Measurements from ENCODE around the gene GPC5.

GPC5 gene

DNA sequence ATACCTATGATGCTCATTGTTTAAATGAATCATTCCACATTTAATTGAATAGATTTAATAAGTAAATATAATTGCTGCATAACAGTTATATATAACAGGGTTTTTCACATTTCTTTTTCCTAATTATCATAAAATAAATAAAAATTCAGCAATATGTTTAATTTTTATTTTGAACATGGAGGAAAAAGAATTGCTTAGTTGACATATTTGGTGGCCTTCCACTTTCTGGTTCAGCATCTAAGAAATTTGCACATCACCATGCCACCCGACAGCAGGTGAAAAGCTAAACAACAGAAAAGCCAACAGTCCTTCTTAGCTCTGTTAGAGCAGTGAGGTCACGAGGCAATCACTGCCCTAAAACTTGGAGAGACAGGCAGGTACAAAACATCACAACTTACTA lies 790.2 kb downstream of the GPC5 start:
- H2BK5ac ChIP-seq (ENCODE audit: low read length) = no peak overlapping the region
- H2BK120ac ChIP-seq (ENCODE audit: low read depth, low read length) = no peak overlapping the region
- no peak overlapping the region for H3K4me3 ChIP-seq (ENCODE audit: low read length)
- no peaks in the 10 kb centered on the region for H3K36me3 ChIP-seq (ENCODE audit: control insufficient read depth, insufficient read depth, low read length)
- no CpG with 5 or more reads among the region's 2 CpGs for WGBS (ENCODE audit: extremely low coverage, insufficient coverage, low lambda C conversion rate)
- H2BK15ac ChIP-seq (replicated peaks; ENCODE audit: low read depth) = no peak overlapping the region
- no peak overlapping the region for H3K56ac ChIP-seq (ENCODE audit: low read length)
- no peak overlapping the region for H2AK5ac ChIP-seq (ENCODE audit: low read length)
- no peak overlapping the region for H3K9ac ChIP-seq (ENCODE audit: low read length)
- no peak overlapping the region for H3K18ac ChIP-seq (ENCODE audit: low read length)
- H3K4ac ChIP-seq (ENCODE audit: low read depth, low read length) = no peak overlapping the region
- H3K27ac ChIP-seq (ENCODE audit: low read depth, low read length) = no peak overlapping the region
- H4K8ac ChIP-seq (ENCODE audit: low read depth, low read length) = no peak overlapping the region
- no peak overlapping the region for H4K5ac ChIP-seq (ENCODE audit: low read length)
- H3K79me1 ChIP-seq (ENCODE audit: low read length) = no peaks in the 10 kb centered on the region
- H3K23ac ChIP-seq (ENCODE audit: low read length) = no peak overlapping the region
- no peaks in the 10 kb centered on the region for H3K27me3 ChIP-seq (ENCODE audit: insufficient read depth, low read length, poor library complexity)
- no peaks in the 10 kb centered on the region for H3K4me1 ChIP-seq (ENCODE audit: control insufficient read depth, low read depth, low read length)
- DNase-seq = no peak
- H3K79me2 ChIP-seq (ENCODE audit: control insufficient read depth, insufficient read depth, low read length) = no peaks in the 10 kb centered on the region
- no peak overlapping the region for H3K4me2 ChIP-seq (ENCODE audit: low read length)

DNA sequence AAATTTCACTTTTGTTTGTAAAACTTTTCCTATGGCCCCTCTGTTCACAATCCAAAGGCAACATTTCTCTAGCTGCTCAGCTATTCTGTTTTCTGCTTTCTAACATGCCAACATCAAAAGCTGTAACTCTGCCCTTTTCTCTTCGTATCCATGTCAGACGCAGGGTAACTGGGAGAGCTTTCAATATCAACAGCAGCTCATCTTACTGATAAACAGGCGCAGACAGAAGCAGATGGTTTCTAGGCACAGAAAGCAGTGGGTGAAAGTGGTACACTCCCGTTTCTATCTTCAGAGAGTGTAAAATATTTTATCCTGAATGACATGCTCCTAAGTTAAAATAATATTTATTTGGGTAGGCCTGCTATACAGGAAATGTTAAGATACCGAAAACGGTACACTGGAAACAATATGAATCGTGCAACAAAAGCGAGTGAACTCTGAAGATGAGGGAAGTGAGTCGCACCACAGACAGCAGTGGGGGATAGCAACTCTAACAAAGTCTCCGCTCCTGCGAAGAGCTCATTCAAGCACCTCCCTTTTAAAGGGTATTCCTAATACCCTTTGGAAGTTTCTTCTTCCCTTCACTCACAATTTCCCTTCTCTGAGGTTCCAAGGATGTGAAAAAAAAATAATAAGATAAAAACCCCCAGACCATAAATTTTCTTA lies 798.3 kb downstream of the GPC5 start:
- H3K4me3 ChIP-seq (ENCODE audit: low read length) = no peak overlapping the region
- no peak overlapping the region for H3K4me2 ChIP-seq (ENCODE audit: low read length)
- no peak overlapping the region for H2AK5ac ChIP-seq (ENCODE audit: low read length)

DNA sequence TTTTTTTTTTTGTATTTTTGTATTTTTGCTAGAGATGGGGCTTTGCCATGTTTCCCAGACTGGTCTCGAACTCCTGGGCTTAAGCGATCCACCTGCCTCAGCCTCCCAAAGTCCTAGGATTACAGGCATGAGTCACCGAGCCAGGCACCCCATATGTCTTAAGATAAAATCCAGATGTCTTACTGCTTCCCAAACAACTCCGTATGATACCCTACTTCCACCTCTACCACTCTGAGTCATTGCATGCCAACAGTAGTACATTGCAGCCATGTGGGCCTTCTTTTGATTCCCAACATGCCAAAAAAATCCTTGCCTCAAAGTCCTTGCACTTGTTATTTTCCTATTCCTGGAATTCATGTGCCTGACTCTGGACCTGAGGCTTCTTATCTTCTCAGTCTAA lies 799.2 kb downstream of the GPC5 start:
- H3K4me1 ChIP-seq (ENCODE audit: control insufficient read depth, low read depth, low read length) = no peaks in the 10 kb centered on the region
- WGBS (ENCODE audit: extremely low coverage, insufficient coverage, low lambda C conversion rate) = no CpG with 5 or more reads among the region's 4 CpGs
- H2BK15ac ChIP-seq (replicated peaks; ENCODE audit: low read depth) = no peak overlapping the region
- H3K9ac ChIP-seq (ENCODE audit: low read length) = no peak overlapping the region
- no peak overlapping the region for H3K27ac ChIP-seq (ENCODE audit: low read depth, low read length)
- H4K5ac ChIP-seq (ENCODE audit: low read length) = no peak overlapping the region
- H3K4me3 ChIP-seq (ENCODE audit: low read length) = no peak overlapping the region
- DNase-seq = no peak
- H3K18ac ChIP-seq (ENCODE audit: low read length) = no peak overlapping the region
- no peaks in the 10 kb centered on the region for H3K27me3 ChIP-seq (ENCODE audit: insufficient read depth, low read length, poor library complexity)
- no peak overlapping the region for H2BK5ac ChIP-seq (ENCODE audit: low read length)
- no peaks in the 10 kb centered on the region for H3K79me2 ChIP-seq (ENCODE audit: control insufficient read depth, insufficient read depth, low read length)
- no peak overlapping the region for H2BK120ac ChIP-seq (ENCODE audit: low read depth, low read length)
- H3K23ac ChIP-seq (ENCODE audit: low read length) = no peak overlapping the region
- H3K79me1 ChIP-seq (ENCODE audit: low read length) = no peaks in the 10 kb centered on the region
- no peak overlapping the region for H3K4ac ChIP-seq (ENCODE audit: low read depth, low read length)
- H3K56ac ChIP-seq (ENCODE audit: low read length) = no peak overlapping the region
- no peak overlapping the region for H3K4me2 ChIP-seq (ENCODE audit: low read length)
- no peaks in the 10 kb centered on the region for H3K36me3 ChIP-seq (ENCODE audit: control insufficient read depth, insufficient read depth, low read length)
- H2AK5ac ChIP-seq (ENCODE audit: low read length) = no peak overlapping the region
- H4K8ac ChIP-seq (ENCODE audit: low read depth, low read length) = no peak overlapping the region

More for the DNA sequence above, 798.3 kb downstream of the GPC5 start:
- no peak overlapping the region for H3K18ac ChIP-seq (ENCODE audit: low read length)
- no peak overlapping the region for H2BK5ac ChIP-seq (ENCODE audit: low read length)
- H2BK15ac ChIP-seq (replicated peaks; ENCODE audit: low read depth) = no peak overlapping the region
- H3K79me1 ChIP-seq (ENCODE audit: low read length) = no peaks in the 10 kb centered on the region
- no peaks in the 10 kb centered on the region for H3K27me3 ChIP-seq (ENCODE audit: insufficient read depth, low read length, poor library complexity)
- H4K8ac ChIP-seq (ENCODE audit: low read depth, low read length) = no peak overlapping the region
- H3K56ac ChIP-seq (ENCODE audit: low read length) = no peak overlapping the region
- no peak overlapping the region for H3K4ac ChIP-seq (ENCODE audit: low read depth, low read length)
- H3K23ac ChIP-seq (ENCODE audit: low read length) = no peak overlapping the region
- H3K9ac ChIP-seq (ENCODE audit: low read length) = no peak overlapping the region
- no peak overlapping the region for H2BK120ac ChIP-seq (ENCODE audit: low read depth, low read length)
- H4K5ac ChIP-seq (ENCODE audit: low read length) = no peak overlapping the region
- no CpG with 5 or more reads among the region's 11 CpGs for WGBS (ENCODE audit: extremely low coverage, insufficient coverage, low lambda C conversion rate)
- DNase-seq = no peak
- H3K36me3 ChIP-seq (ENCODE audit: control insufficient read depth, insufficient read depth, low read length) = no peaks in the 10 kb centered on the region
- no peaks in the 10 kb centered on the region for H3K79me2 ChIP-seq (ENCODE audit: control insufficient read depth, insufficient read depth, low read length)
- no peak overlapping the region for H3K27ac ChIP-seq (ENCODE audit: low read depth, low read length)
- H3K4me1 ChIP-seq (ENCODE audit: control insufficient read depth, low read depth, low read length) = no peaks in the 10 kb centered on the region

DNA sequence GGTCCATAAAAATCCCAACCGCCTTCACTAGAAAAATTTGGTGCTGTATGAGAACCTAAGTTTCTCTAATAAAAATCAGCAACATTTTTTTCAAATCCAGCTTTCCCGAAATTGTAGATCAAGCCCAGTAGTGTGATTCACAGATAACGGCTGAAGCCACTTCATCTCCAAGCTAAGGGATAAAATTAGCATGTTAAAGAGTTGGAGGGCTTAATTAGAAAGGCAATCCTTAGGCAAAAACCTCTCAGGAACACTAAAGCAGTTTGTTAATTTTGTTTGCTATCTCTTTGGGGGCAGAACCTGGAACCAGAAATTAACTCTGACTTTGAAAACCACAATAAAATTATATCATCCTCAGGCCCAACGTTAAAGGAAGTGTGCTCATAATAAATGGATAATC lies 820.2 kb downstream of the GPC5 start:
- H3K27ac ChIP-seq (ENCODE audit: low read depth, low read length) = no peak overlapping the region
- no peak for DNase-seq
- H3K23ac ChIP-seq (ENCODE audit: low read length) = no peak overlapping the region
- H3K4ac ChIP-seq (ENCODE audit: low read depth, low read length) = no peak overlapping the region
- whole genome bisulfite sequencing (ENCODE audit: extremely low coverage, insufficient coverage, low lambda C conversion rate) = no CpG with 5 or more reads among the region's 4 CpGs
- H2AK5ac ChIP-seq (ENCODE audit: low read length) = no peak overlapping the region
- H3K56ac ChIP-seq (ENCODE audit: low read length) = no peak overlapping the region
- H3K4me2 ChIP-seq (ENCODE audit: low read length) = no peak overlapping the region
- no peak overlapping the region for H4K5ac ChIP-seq (ENCODE audit: low read length)
- H3K18ac ChIP-seq (ENCODE audit: low read length) = no peak overlapping the region
- no peaks in the 10 kb centered on the region for H3K4me1 ChIP-seq (ENCODE audit: control insufficient read depth, low read depth, low read length)
- H3K79me1 ChIP-seq (ENCODE audit: low read length) = no peaks in the 10 kb centered on the region
- H2BK120ac ChIP-seq (ENCODE audit: low read depth, low read length) = no peak overlapping the region
- no peak overlapping the region for H2BK5ac ChIP-seq (ENCODE audit: low read length)
- H3K27me3 ChIP-seq (ENCODE audit: insufficient read depth, low read length, poor library complexity) = no peaks in the 10 kb centered on the region
- no peak overlapping the region for H2BK15ac ChIP-seq (replicated peaks; ENCODE audit: low read depth)
- H3K36me3 ChIP-seq (ENCODE audit: control insufficient read depth, insufficient read depth, low read length) = no peaks in the 10 kb centered on the region
- no peak overlapping the region for H3K9ac ChIP-seq (ENCODE audit: low read length)
- no peak overlapping the region for H3K4me3 ChIP-seq (ENCODE audit: low read length)
- no peak overlapping the region for H4K8ac ChIP-seq (ENCODE audit: low read depth, low read length)
- H3K79me2 ChIP-seq (ENCODE audit: control insufficient read depth, insufficient read depth, low read length) = no peaks in the 10 kb centered on the region

DNA sequence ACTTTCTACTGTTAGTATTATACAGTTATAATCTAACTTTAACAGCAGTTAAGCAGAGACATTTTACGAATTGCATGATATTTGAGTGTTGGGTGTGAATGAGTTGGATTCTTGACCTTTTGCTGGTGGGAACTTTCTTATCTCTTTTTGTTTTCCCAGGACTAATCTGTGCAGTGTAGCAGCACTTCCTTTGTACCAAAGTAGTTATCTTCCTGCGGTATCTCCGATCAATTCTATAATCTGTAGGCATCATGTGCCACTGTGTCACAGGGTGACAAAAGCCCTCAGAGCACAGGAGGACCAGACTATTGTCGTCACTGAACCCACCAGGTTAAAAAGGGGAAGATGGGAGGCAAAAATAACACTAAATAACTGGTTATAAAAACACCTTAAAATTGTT lies 823.5 kb downstream of the GPC5 start:
- Histone ChIP-seq H3K4me1 (ENCODE audit: control insufficient read depth, low read depth, low read length) (no peaks in the 10 kb centered on the region), H3K27me3 (ENCODE audit: insufficient read depth, low read length, poor library complexity) (no peaks in the 10 kb centered on the region), H2AK5ac (ENCODE audit: low read length) (no peak overlapping the region), H3K79me2 (ENCODE audit: control insufficient read depth, insufficient read depth, low read length) (no peaks in the 10 kb centered on the region), H4K8ac (ENCODE audit: low read depth, low read length) (no peak overlapping the region), H4K5ac (ENCODE audit: low read length) (no peak overlapping the region), H3K9ac (ENCODE audit: low read length) (no peak overlapping the region), H3K4ac (ENCODE audit: low read depth, low read length) (no peak overlapping the region), H2BK15ac (replicated peaks; ENCODE audit: low read depth) (no peak overlapping the region), H2BK120ac (ENCODE audit: low read depth, low read length) (no peak overlapping the region), H3K27ac (ENCODE audit: low read depth, low read length) (no peak overlapping the region), H3K23ac (ENCODE audit: low read length) (no peak overlapping the region), H3K4me2 (ENCODE audit: low read length) (no peak overlapping the region), H3K4me3 (ENCODE audit: low read length) (no peak overlapping the region), H3K79me1 (ENCODE audit: low read length) (no peaks in the 10 kb centered on the region), H3K56ac (ENCODE audit: low read length) (no peak overlapping the region), H3K36me3 (ENCODE audit: control insufficient read depth, insufficient read depth, low read length) (no peaks in the 10 kb centered on the region), H3K18ac (ENCODE audit: low read length) (no peak overlapping the region), H2BK5ac (ENCODE audit: low read length) (no peak overlapping the region)
- no CpG with 5 or more reads among the region's 4 CpGs for WGBS (ENCODE audit: extremely low coverage, insufficient coverage, low lambda C conversion rate)
- peak; percentile 77 for DNase-seq
